B cell (primary cell): ENCODE data around the gene MMP23B. TPM values are rescaled to one million over a fixed set of nuclear protein-coding genes. Genes with fewer than 3 reads are reported as not detected.
A peak's percentile ranks its signal among the peaks of the same experiment; 100 is the strongest.

Experiments
- ATAC-seq: fragments of 200-7000 bp; cut with Tn5 transposase; one replicate; pipeline ENCODE4 v1.10.0; 2021; ENCODE audit warnings: low read depth, mild to moderate bottlenecking, moderate number of reproducible peaks, moderate library complexity
- CTCF ChIA-PET: fragments of 350-600 bp; sonication (Branson Sonifier 250); formaldehyde crosslinking; loops from one replicate; lab custom pipeline; 2021; ENCODE audit warnings: antibody characterized with exemption, inconsistent platforms; lab: Charles Lee
- POLR2A ChIA-PET: fragments of 350-600 bp; sonication (Branson Sonifier 250); formaldehyde crosslinking; loops from one replicate; lab custom pipeline; 2021; ENCODE audit warnings: antibody characterized with exemption; lab: Charles Lee
- DNase-seq: peaks from one replicate; pipeline ENCODE4 v3.0.0; 2013
- H2AFZ ChIP-seq: 2 replicates; pipeline ENCODE4 v1.6.1; 2012; ENCODE audit warnings: mild to moderate bottlenecking, low read depth, low read length; ENCODE audit not compliant: insufficient read depth, poor library complexity, severe bottlenecking
- H3K27ac ChIP-seq, 2 donors: 1 replicate in 1 of 2; 2 replicates in 1 of 2; pipeline ENCODE4 v1.5.1; 2012 to 2013; ENCODE audit warnings: low read length in 2 of 2, mild to moderate bottlenecking in 2 of 2, moderate library complexity in 1 of 2
- H3K27me3 ChIP-seq, 4 experiments: fragments of 200-600 bp in 1 of 4; sonication (generic) in 1 of 4; replicated peaks in 1 of 4; 1 replicate in 2 of 4; 2 replicates in 2 of 4; pipeline versions ENCODE4 v1.6.1 to v1.7.0; 2013 to 2016; ENCODE audit warnings: low read length in 3 of 4, mild to moderate bottlenecking in 2 of 4, mixed read lengths in 1 of 4, moderate library complexity in 1 of 4; ENCODE audit not compliant: insufficient read depth in 4 of 4, control insufficient read depth in 3 of 4; ENCODE audit errors: control extremely low read depth in 1 of 4
- H3K36me3 ChIP-seq, 2 experiments: replicated peaks in 1 of 2; 1 replicate in 1 of 2; 2 replicates in 1 of 2; pipeline versions ENCODE4 v1.6.1 to v1.7.1; 2013; ENCODE audit warnings: low read length in 1 of 2; ENCODE audit not compliant: insufficient read depth in 2 of 2, control insufficient read depth in 1 of 2; ENCODE audit errors: control extremely low read depth in 1 of 2, extremely low read depth in 1 of 2
- H3K4me1 ChIP-seq, 2 donors: fragments of 200-600 bp in 1 of 2; sonication (generic) in 1 of 2; 1 replicate in 1 of 2; 2 replicates in 1 of 2; pipeline versions ENCODE4 v1.5.1 to v1.6.1; 2013 to 2017; ENCODE audit warnings: low read length in 2 of 2; ENCODE audit not compliant: control insufficient read depth in 2 of 2, insufficient read depth in 2 of 2
- H3K4me2 ChIP-seq: replicated peaks from 2 replicates; pipeline ENCODE3; 2012; ENCODE audit warnings: mild to moderate bottlenecking, low read depth, low read length; ENCODE audit not compliant: poor library complexity, severe bottlenecking
- H3K4me3 ChIP-seq, 5 experiments: fragments of 200-600 bp in 1 of 5; sonication (generic) in 1 of 5; 1 replicate in 3 of 5; 2 replicates in 2 of 5; pipeline versions ENCODE4 v1.5.1 to v1.7.0; 2011 to 2016; ENCODE audit warnings: low read length in 4 of 5, mild to moderate bottlenecking in 4 of 5, low read depth in 2 of 5, control low read depth in 1 of 5, moderate library complexity in 1 of 5; ENCODE audit not compliant: insufficient read depth in 1 of 5; ENCODE audit errors: control extremely low read depth in 1 of 5, extremely low read depth in 1 of 5
- H3K79me2 ChIP-seq: fragments of 200-600 bp; sonication (generic); one replicate; pipeline ENCODE4 v1.6.0; 2016; ENCODE audit warnings: low read length; ENCODE audit not compliant: control insufficient read depth, insufficient read depth
- H3K9ac ChIP-seq: fragments of 200-600 bp; sonication (generic); 2 replicates; pipeline ENCODE4 v1.6.1; 2017; ENCODE audit warnings: mild to moderate bottlenecking, low read length, moderate library complexity
- H3K9me3 ChIP-seq, 3 donors: one replicate each; pipeline versions ENCODE4 v1.6.1 to v1.7.1; 2013; ENCODE audit warnings: low read length in 2 of 3; ENCODE audit not compliant: control insufficient read depth in 2 of 3, insufficient read depth in 1 of 3; ENCODE audit errors: control extremely low read depth in 1 of 3
- H4K20me1 ChIP-seq: 2 replicates; pipeline ENCODE4 v1.6.0; 2012; ENCODE audit warnings: mild to moderate bottlenecking, low read length; ENCODE audit not compliant: insufficient read depth, control insufficient read depth, poor library complexity, severe bottlenecking
- H3K27ac Mint-ChIP-seq: one replicate; pipeline ENCODE4 v1.8.0; 2021; ENCODE audit warnings: mixed read lengths
- H3K27me3 Mint-ChIP-seq: one replicate; pipeline ENCODE4 v1.8.0; 2021; ENCODE audit warnings: mixed read lengths
- H3K4me1 Mint-ChIP-seq: one replicate; pipeline ENCODE4 v1.8.0; 2021; ENCODE audit warnings: mixed read lengths
- H3K4me3 Mint-ChIP-seq: one replicate; pipeline ENCODE4 v1.8.0; 2021; ENCODE audit warnings: mixed read lengths
- H3K9me3 Mint-ChIP-seq: one replicate; pipeline ENCODE4 v1.8.0; 2022; ENCODE audit warnings: mixed read lengths; ENCODE audit not compliant: insufficient read depth
- CTCF ChIP-seq: fragments of 200-600 bp; IDR thresholded peaks from one replicate; pipeline ENCODE4 v1.8.0; 2022; ENCODE audit warnings: antibody characterized with exemption, mild to moderate bottlenecking
- EZH2 ChIP-seq: IDR thresholded peaks from 2 replicates; pipeline ENCODE4 v1.6.1; 2012; ENCODE audit warnings: borderline replicate concordance, low read depth, mild to moderate bottlenecking, moderate library complexity, low read length; ENCODE audit not compliant: insufficient read depth, poor library complexity, severe bottlenecking
- WGBS: methylation state at CpG from one replicate; pipeline ENCODE4 v1.1.5; 2013; ENCODE audit warnings: missing lambda C conversion rate; ENCODE audit not compliant: insufficient coverage; 5-methylcytosine and 5-hydroxymethylcytosine counted together
- intact Hi-C: fragments of 100-400 bp; cut with micrococcal nuclease; formaldehyde crosslinking; loops from one replicate; pipeline ENCODE4 v1.10.0; 2022
- polyA plus RNA-seq: library from polyadenylated mRNA; depleted of rRNA; stranded (reverse); fragments of >200 nt; gene quantifications from 2 replicates; pipeline ENCODE4 v1.2.3, GENCODE V29; 2012
- total RNA-seq, 2 donors: library from RNA; stranded (reverse); fragments of 120-200 nt in 1 of 2; gene quantifications; 1 replicate in 1 of 2; 2 replicates in 1 of 2; pipeline versions ENCODE4 v1.2.3 to v1.2.4, GENCODE V29; 2013 to 2022

MMP23B gene
- total and polyA plus RNA-seq, 2 donors (not counting 1 experiment from before 2014, with no cell fraction given): 1.0 to 1.7 TPM

- Histone ChIP-seq H3K9me3 (no peaks in the 10 kb centered on the region), H3K4me1 (peaks cover 9 to 22% of the 10 kb centered on the region in 2 donors), H3K9ac (no peak overlapping the region), H3K4me3 (no peak overlapping the region), H3K27me3 (no peaks in the 10 kb centered on the region), H2AFZ (no peak overlapping the region), H4K20me1 (peaks cover 48% of the 10 kb centered on the region), H3K4me2 (no peak overlapping the region), H3K36me3 (peaks cover 0 to 18% of the 10 kb centered on the region in 2 experiments), H3K79me2 (peaks cover 52% of the 10 kb centered on the region), H3K27ac (no peak overlapping the region)
- H3K27me3 Mint-ChIP-seq: no peaks in the 10 kb centered on the region
- intact Hi-C loops: no loop called here
- WGBS: 97% methylated on average over 23 of the region's 32 CpGs
- peak overlapping the region; percentile 21 for H3K27ac Mint-ChIP-seq
- CTCF ChIA-PET: interaction anchor here (0.6 to 0.7 kb wide), 2 partner anchors 55 to 219 kb away, joined by 3 read pairs; no protein-coding TSS in a partner anchor
- ATAC-seq (no peak), DNase-seq (peak; percentile 13)
- H3K9me3 Mint-ChIP-seq: no peaks in the 10 kb centered on the region
- POLR2A ChIA-PET: no interaction called here
- peaks cover 27% of the 10 kb centered on the region for H3K4me1 Mint-ChIP-seq
- TF ChIP-seq EZH2: no peak
- TF ChIP-seq CTCF: no peak
- H3K4me3 Mint-ChIP-seq: no peak overlapping the region
These were observed 48.3 kb downstream of the MMP23B start for GRCh38 chr1:1680031-1680911.

DNA sequence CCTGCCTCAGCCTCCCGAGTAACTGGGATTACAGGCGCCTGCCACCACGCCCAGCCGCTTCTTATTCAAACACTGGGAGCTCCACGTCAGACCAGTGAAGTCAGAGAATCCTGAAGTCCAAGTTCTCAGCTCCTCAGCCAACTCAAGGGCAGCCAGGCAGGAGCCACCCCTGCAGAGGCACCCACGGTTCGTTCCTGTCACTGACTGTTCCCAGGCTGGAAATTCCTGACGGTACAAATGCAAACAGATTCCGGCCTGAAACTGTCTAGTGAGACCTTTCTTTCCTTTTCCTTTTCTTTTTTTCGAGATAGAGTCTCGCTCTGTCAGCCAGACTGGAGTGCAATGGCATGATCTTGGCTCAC, 48.9 kb downstream of the MMP23B start:
- 86% methylated on average over 11 of the region's 11 CpGs for WGBS
- H3K79me2 ChIP-seq: peaks cover 58% of the 10 kb centered on the region
- no peak overlapping the region for H3K4me3 Mint-ChIP-seq
- H3K9ac ChIP-seq: no peak overlapping the region
- H3K4me3 ChIP-seq: no peak overlapping the region
- H3K27ac Mint-ChIP-seq: no peak overlapping the region
- H3K27ac ChIP-seq: no peak overlapping the region
- no peaks in the 10 kb centered on the region for H3K27me3 ChIP-seq
- H3K36me3 ChIP-seq: peaks cover 0 to 18% of the 10 kb centered on the region in 2 experiments
- intact Hi-C loops: no loop called here
- H3K27me3 Mint-ChIP-seq: no peaks in the 10 kb centered on the region
- H3K4me2 ChIP-seq: no peak overlapping the region
- ATAC-seq (no peak), DNase-seq (no peak)
- POLR2A ChIA-PET: no interaction called here
- H2AFZ ChIP-seq: no peak overlapping the region
- no peaks in the 10 kb centered on the region for H3K9me3 ChIP-seq
- H3K4me1 Mint-ChIP-seq: peaks cover 29% of the 10 kb centered on the region
- peaks cover 52% of the 10 kb centered on the region for H4K20me1 ChIP-seq
- peaks cover 9 to 22% of the 10 kb centered on the region in 2 donors for H3K4me1 ChIP-seq
- TF ChIP-seq CTCF (no peak), EZH2 (no peak)
- no peaks in the 10 kb centered on the region for H3K9me3 Mint-ChIP-seq
- CTCF ChIA-PET: interaction anchor here (0.6 kb wide), 1 partner anchor 55 kb away, joined by 3 read pairs; no protein-coding TSS in a partner anchor
